Endothelial cell (in vitro differentiated cells): ENCODE data around the gene MESP2. TPM values are rescaled to one million over a fixed set of nuclear protein-coding genes. Genes with fewer than 3 reads are reported as not detected.

Experiments used
- DNase-seq: peaks from one replicate; pipeline ENCODE4 v3.0.0; 2021; ENCODE audit warnings: low spot score
- H3K27ac Mint-ChIP-seq: one replicate; pipeline ENCODE4 v1.8.0; 2021; ENCODE audit warnings: mixed read lengths, inconsistent platforms; ENCODE audit not compliant: unreplicated experiment
- H3K27me3 Mint-ChIP-seq: one replicate; pipeline ENCODE4 v1.8.0; 2021; ENCODE audit warnings: mild to moderate bottlenecking, moderate library complexity, mixed read lengths, inconsistent platforms; ENCODE audit not compliant: unreplicated experiment
- H3K36me3 Mint-ChIP-seq: one replicate; pipeline ENCODE4 v1.8.0; 2021; ENCODE audit warnings: mild to moderate bottlenecking, low read depth, mixed read lengths, inconsistent platforms; ENCODE audit not compliant: unreplicated experiment
- H3K4me1 Mint-ChIP-seq: one replicate; pipeline ENCODE4 v1.8.0; 2021; ENCODE audit warnings: mild to moderate bottlenecking, mixed read lengths, inconsistent platforms; ENCODE audit not compliant: unreplicated experiment
- H3K4me3 Mint-ChIP-seq: one replicate; pipeline ENCODE4 v1.8.0; 2021; ENCODE audit warnings: mild to moderate bottlenecking, mixed read lengths, inconsistent platforms; ENCODE audit not compliant: unreplicated experiment
- H3K9me3 Mint-ChIP-seq: one replicate; pipeline ENCODE4 v1.8.0; 2021; ENCODE audit warnings: mixed read lengths, inconsistent platforms; ENCODE audit not compliant: unreplicated experiment
- total RNA-seq: library from RNA; stranded (reverse); fragmentation: NEBNext Ultra II Directional; extraction: Animal tissue kit (Norgen Biotek cat#: 25700); gene quantifications from one replicate; pipeline ENCODE4 v1.2.1, GENCODE V29; 2021; ENCODE audit not compliant: unreplicated experiment
- TF ChIP-seq, protein P1 (sequence below): fragments of 200-600 bp; sonication (generic); IDR thresholded peaks from one replicate; pipeline ENCODE4 v1.5.0; 2021; ENCODE audit warnings: antibody characterized with exemption; ENCODE audit not compliant: unreplicated experiment

MESP2 gene
- total RNA-seq, 1 donor from 2014 or later: 0.33 TPM

- no peaks in the 10 kb centered on the region for H3K9me3 Mint-ChIP-seq
- no peak overlapping the region for H3K27ac Mint-ChIP-seq
- TF ChIP-seq, protein P1, sequence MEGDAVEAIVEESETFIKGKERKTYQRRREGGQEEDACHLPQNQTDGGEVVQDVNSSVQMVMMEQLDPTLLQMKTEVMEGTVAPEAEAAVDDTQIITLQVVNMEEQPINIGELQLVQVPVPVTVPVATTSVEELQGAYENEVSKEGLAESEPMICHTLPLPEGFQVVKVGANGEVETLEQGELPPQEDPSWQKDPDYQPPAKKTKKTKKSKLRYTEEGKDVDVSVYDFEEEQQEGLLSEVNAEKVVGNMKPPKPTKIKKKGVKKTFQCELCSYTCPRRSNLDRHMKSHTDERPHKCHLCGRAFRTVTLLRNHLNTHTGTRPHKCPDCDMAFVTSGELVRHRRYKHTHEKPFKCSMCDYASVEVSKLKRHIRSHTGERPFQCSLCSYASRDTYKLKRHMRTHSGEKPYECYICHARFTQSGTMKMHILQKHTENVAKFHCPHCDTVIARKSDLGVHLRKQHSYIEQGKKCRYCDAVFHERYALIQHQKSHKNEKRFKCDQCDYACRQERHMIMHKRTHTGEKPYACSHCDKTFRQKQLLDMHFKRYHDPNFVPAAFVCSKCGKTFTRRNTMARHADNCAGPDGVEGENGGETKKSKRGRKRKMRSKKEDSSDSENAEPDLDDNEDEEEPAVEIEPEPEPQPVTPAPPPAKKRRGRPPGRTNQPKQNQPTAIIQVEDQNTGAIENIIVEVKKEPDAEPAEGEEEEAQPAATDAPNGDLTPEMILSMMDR: no peak
- no peak for DNase-seq
- H3K36me3 Mint-ChIP-seq: peaks cover 9% of the 10 kb centered on the region
- H3K4me3 Mint-ChIP-seq: no peak overlapping the region
- peaks cover 7% of the 10 kb centered on the region for H3K4me1 Mint-ChIP-seq
- H3K27me3 Mint-ChIP-seq: peaks cover 4% of the 10 kb centered on the region
These were observed 9.5 kb upstream of the MESP2 start for GRCh38 chr15:89766357-89767311.

- TF ChIP-seq, protein P1: no peak
- H3K4me1 Mint-ChIP-seq: peaks cover 7% of the 10 kb centered on the region
These were observed 8.7 kb upstream of the MESP2 start for GRCh38 chr15:89767411-89767915.

GRCh38 chr15:89768071-89768500 lies 8.0 kb upstream of the MESP2 start:
- TF ChIP-seq, protein P1: no peak
- peaks cover 9% of the 10 kb centered on the region for H3K36me3 Mint-ChIP-seq

More at GRCh38 chr15:89767411-89767915, 8.7 kb upstream of the MESP2 start:
- no peak for DNase-seq
- Mint-ChIP-seq H3K27ac (no peak overlapping the region), H3K4me3 (no peak overlapping the region), H3K36me3 (peaks cover 9% of the 10 kb centered on the region), H3K9me3 (no peaks in the 10 kb centered on the region), H3K27me3 (peaks cover 4% of the 10 kb centered on the region)

GRCh38 chr15:89769366-89769765 lies 6.8 kb upstream of the MESP2 start:
- H3K27me3 Mint-ChIP-seq: peaks cover 4% of the 10 kb centered on the region
- TF ChIP-seq, protein P1: no peak
- H3K4me3 Mint-ChIP-seq: no peak overlapping the region
- no peak for DNase-seq
- no peaks in the 10 kb centered on the region for H3K9me3 Mint-ChIP-seq
- H3K4me1 Mint-ChIP-seq: peaks cover 7% of the 10 kb centered on the region
- peaks cover 4% of the 10 kb centered on the region for H3K36me3 Mint-ChIP-seq
- H3K27ac Mint-ChIP-seq: no peak overlapping the region

More at GRCh38 chr15:89768071-89768500, 8.0 kb upstream of the MESP2 start:
- H3K4me1 Mint-ChIP-seq: peaks cover 7% of the 10 kb centered on the region
- DNase-seq: no peak
- H3K9me3 Mint-ChIP-seq: no peaks in the 10 kb centered on the region
- H3K27ac Mint-ChIP-seq: no peak overlapping the region
- no peak overlapping the region for H3K4me3 Mint-ChIP-seq
- H3K27me3 Mint-ChIP-seq: peaks cover 4% of the 10 kb centered on the region

DNA sequence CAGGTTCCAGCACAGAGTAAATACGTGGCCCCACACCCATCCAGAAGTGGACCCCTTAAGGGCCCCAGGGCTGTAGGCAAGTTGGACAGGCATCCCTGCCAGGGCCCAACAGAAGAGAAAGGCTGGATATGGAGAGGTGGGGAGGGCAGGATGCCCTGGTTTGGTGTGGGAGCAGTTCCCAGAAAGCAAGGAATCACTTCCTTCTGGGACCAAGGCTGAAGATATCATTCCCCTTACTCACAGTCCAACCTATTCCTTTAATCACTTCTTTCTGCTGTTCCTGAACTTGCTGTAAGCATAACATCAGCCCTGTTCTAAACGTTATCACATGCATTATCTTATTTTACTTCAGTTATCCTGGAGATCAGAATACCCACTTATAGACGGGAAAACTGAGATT lies 6.1 kb upstream of the MESP2 start:
- Mint-ChIP-seq H3K4me1 (peaks cover 7% of the 10 kb centered on the region), H3K9me3 (no peaks in the 10 kb centered on the region), H3K36me3 (peaks cover 4% of the 10 kb centered on the region), H3K4me3 (no peak overlapping the region), H3K27ac (no peak overlapping the region), H3K27me3 (peaks cover 4% of the 10 kb centered on the region)
- DNase-seq: no peak
- TF ChIP-seq, protein P1: no peak
